ENCODE measurements around the gene GDF7. TPM values are rescaled to one million over a fixed set of nuclear protein-coding genes. Genes with fewer than 3 reads are reported as not detected.

Gene GDF7
- polyA plus RNA-seq, 1 of the 3 experiments (the other 2 are of a cell fraction): 0.02 TPM

DNA sequence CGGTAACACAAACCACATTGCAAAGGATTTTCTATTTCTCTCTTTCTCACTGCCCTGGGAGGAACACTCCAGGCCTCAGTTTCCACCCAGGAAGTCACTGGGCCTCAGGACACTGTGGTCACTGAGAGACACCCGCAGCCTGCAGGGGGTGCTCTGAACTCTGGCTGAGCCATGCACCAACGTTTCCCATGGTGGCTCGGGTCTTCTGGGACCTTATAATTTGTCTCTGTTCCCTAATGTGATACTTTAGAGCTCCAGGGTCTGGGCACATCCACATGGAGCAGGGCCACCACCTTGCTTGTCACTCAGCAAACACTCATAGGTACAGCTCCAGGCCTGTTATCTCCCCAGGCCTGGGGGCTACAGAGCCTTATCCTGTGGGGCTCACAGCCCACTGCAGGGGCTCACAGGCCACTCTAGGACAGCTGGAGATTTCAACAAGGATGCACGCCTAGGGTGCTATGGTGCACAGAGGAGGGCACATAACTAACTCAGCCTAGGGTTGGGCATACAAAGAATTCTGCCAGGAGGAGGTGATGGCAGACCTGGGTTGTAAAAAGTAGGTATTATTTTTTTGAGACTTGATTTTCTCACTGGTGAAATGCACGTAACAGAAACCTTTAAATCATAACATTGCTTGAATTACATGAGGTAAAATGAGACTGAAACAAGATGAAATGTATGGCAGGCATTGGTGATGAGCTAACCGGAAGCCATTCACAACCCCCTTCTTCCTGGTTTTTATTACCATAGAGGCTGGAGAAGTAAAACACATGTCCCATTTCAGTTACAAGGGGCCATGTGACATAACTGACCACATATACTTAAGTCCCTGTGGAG lies 13.0 kb upstream of the GDF7 start:
- CTCF ChIA-PET: interaction anchor here (1.0 to 9.8 kb wide), 12 partner anchors 8 to 390 kb away, joined by 3 to 137 read pairs (median 6); partner anchors contain the start of genes APOB and GDF7
- Histone ChIP-seq H3F3A (replicated peaks; ENCODE audit: insufficient read depth) (no peaks in the 10 kb centered on the region), H4K20me1 (ENCODE audit: insufficient read depth) (no peaks in the 10 kb centered on the region), H3K27me3 (ENCODE audit: insufficient read depth) (peaks cover 15% of the 10 kb centered on the region), H3K36me3 (replicated peaks in 1 of 2; ENCODE audit: control insufficient read depth in 1 of 2, insufficient read depth in 2 of 2, low read length in 1 of 2) (no peaks in the 10 kb centered on the region), H2AFZ (ENCODE audit: low read depth) (no peak overlapping the region), H3K79me2 (ENCODE audit: insufficient read depth) (no peaks in the 10 kb centered on the region), H3K9ac (no peak overlapping the region), H3K27ac (ENCODE audit: low read depth in 2 of 2, low read length in 1 of 2) (no peak overlapping the region), H3K4me3 (ENCODE audit: low read depth in 2 of 2, low read length in 1 of 2) (no peak overlapping the region), H3K9me3 (no peaks in the 10 kb centered on the region), H3K4me1 (ENCODE audit: control insufficient read depth in 1 of 2, insufficient read depth in 2 of 2, low read depth in 1 of 2, low read length in 1 of 2) (peaks cover 13 to 18% of the 10 kb centered on the region in 2 experiments; a peak in 2 of 4 replicates), H3K9me2 (no peaks in the 10 kb centered on the region), H3K4me2 (no peak overlapping the region)
- POLR2A ChIA-PET: no interaction called here
- TF ChIP-seq CHD2 (IDR thresholded peaks at IDR 0.05; ENCODE audit: low read length, partially characterized antibody): no peak
- no peak for TF ChIP-seq EZH2phosphoT487 (IDR thresholded peaks at IDR 0.05; ENCODE audit: borderline replicate concordance, low read depth)
- TF ChIP-seq, protein P1, sequence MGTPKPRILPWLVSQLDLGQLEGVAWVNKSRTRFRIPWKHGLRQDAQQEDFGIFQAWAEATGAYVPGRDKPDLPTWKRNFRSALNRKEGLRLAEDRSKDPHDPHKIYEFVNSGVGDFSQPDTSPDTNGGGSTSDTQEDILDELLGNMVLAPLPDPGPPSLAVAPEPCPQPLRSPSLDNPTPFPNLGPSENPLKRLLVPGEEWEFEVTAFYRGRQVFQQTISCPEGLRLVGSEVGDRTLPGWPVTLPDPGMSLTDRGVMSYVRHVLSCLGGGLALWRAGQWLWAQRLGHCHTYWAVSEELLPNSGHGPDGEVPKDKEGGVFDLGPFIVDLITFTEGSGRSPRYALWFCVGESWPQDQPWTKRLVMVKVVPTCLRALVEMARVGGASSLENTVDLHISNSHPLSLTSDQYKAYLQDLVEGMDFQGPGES (IDR thresholded peaks at IDR 0.05; ENCODE audit: low read depth, low read length): no peak
- no peak for DNase-seq
- 77% methylated on average over 7 of the region's 7 CpGs for WGBS (ENCODE audit: low lambda C conversion rate)

GRCh38 chr2:20654535-20654813 lies 12.5 kb upstream of the GDF7 start:
- Histone ChIP-seq H3K9me3 (no peaks in the 10 kb centered on the region), H3K4me1 (ENCODE audit: control insufficient read depth in 1 of 2, insufficient read depth in 2 of 2, low read depth in 1 of 2, low read length in 1 of 2) (peaks cover 10 to 17% of the 10 kb centered on the region in 2 experiments; a peak in 2 of 4 replicates), H3K9me2 (no peaks in the 10 kb centered on the region), H3K36me3 (replicated peaks in 1 of 2; ENCODE audit: control insufficient read depth in 1 of 2, insufficient read depth in 2 of 2, low read length in 1 of 2) (no peaks in the 10 kb centered on the region), H3K4me2 (no peak overlapping the region), H3K27ac (ENCODE audit: low read depth in 2 of 2, low read length in 1 of 2) (no peak overlapping the region), H2AFZ (ENCODE audit: low read depth) (no peak overlapping the region), H3K4me3 (ENCODE audit: low read depth in 2 of 2, low read length in 1 of 2) (no peak overlapping the region), H3F3A (replicated peaks; ENCODE audit: insufficient read depth) (no peaks in the 10 kb centered on the region), H3K27me3 (ENCODE audit: insufficient read depth) (peaks cover 20% of the 10 kb centered on the region), H3K9ac (no peak overlapping the region), H3K79me2 (ENCODE audit: insufficient read depth) (no peaks in the 10 kb centered on the region), H4K20me1 (ENCODE audit: insufficient read depth) (no peaks in the 10 kb centered on the region)
- DNase-seq: no peak
- POLR2A ChIA-PET: no interaction called here
- CTCF ChIA-PET: interaction anchor here (1.1 to 9.8 kb wide), 10 partner anchors 7 to 389 kb away, joined by 3 to 137 read pairs (median 10); partner anchors contain the start of genes APOB and GDF7
- TF ChIP-seq, protein P2, sequence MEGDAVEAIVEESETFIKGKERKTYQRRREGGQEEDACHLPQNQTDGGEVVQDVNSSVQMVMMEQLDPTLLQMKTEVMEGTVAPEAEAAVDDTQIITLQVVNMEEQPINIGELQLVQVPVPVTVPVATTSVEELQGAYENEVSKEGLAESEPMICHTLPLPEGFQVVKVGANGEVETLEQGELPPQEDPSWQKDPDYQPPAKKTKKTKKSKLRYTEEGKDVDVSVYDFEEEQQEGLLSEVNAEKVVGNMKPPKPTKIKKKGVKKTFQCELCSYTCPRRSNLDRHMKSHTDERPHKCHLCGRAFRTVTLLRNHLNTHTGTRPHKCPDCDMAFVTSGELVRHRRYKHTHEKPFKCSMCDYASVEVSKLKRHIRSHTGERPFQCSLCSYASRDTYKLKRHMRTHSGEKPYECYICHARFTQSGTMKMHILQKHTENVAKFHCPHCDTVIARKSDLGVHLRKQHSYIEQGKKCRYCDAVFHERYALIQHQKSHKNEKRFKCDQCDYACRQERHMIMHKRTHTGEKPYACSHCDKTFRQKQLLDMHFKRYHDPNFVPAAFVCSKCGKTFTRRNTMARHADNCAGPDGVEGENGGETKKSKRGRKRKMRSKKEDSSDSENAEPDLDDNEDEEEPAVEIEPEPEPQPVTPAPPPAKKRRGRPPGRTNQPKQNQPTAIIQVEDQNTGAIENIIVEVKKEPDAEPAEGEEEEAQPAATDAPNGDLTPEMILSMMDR (IDR thresholded peaks at IDR 0.05): no peak
- TF ChIP-seq YY1 (IDR thresholded peaks at IDR 0.05; ENCODE audit: low read depth) (no peak), RCOR1 (IDR thresholded peaks at IDR 0.05; ENCODE audit: low read length) (no peak), CHD2 (IDR thresholded peaks at IDR 0.05; ENCODE audit: low read length, partially characterized antibody) (no peak), FOXJ3 (CRISPR knock-in tag; IDR thresholded peaks at IDR 0.05) (no peak), JUND (IDR thresholded peaks at IDR 0.05) (no peak), POLR2AphosphoS5 (IDR thresholded peaks at IDR 0.05; ENCODE audit: low read depth, low read length) (no peak), MXI1 (IDR thresholded peaks at IDR 0.05; ENCODE audit: low read depth, low read length) (no peak)
- TF ChIP-seq, protein P3, sequence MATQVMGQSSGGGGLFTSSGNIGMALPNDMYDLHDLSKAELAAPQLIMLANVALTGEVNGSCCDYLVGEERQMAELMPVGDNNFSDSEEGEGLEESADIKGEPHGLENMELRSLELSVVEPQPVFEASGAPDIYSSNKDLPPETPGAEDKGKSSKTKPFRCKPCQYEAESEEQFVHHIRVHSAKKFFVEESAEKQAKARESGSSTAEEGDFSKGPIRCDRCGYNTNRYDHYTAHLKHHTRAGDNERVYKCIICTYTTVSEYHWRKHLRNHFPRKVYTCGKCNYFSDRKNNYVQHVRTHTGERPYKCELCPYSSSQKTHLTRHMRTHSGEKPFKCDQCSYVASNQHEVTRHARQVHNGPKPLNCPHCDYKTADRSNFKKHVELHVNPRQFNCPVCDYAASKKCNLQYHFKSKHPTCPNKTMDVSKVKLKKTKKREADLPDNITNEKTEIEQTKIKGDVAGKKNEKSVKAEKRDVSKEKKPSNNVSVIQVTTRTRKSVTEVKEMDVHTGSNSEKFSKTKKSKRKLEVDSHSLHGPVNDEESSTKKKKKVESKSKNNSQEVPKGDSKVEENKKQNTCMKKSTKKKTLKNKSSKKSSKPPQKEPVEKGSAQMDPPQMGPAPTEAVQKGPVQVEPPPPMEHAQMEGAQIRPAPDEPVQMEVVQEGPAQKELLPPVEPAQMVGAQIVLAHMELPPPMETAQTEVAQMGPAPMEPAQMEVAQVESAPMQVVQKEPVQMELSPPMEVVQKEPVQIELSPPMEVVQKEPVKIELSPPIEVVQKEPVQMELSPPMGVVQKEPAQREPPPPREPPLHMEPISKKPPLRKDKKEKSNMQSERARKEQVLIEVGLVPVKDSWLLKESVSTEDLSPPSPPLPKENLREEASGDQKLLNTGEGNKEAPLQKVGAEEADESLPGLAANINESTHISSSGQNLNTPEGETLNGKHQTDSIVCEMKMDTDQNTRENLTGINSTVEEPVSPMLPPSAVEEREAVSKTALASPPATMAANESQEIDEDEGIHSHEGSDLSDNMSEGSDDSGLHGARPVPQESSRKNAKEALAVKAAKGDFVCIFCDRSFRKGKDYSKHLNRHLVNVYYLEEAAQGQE (IDR thresholded peaks at IDR 0.05; ENCODE audit: low read depth, low read length): no peak
- TF ChIP-seq, protein P4, sequence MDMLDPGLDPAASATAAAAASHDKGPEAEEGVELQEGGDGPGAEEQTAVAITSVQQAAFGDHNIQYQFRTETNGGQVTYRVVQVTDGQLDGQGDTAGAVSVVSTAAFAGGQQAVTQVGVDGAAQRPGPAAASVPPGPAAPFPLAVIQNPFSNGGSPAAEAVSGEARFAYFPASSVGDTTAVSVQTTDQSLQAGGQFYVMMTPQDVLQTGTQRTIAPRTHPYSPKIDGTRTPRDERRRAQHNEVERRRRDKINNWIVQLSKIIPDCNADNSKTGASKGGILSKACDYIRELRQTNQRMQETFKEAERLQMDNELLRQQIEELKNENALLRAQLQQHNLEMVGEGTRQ (IDR thresholded peaks at IDR 0.05; ENCODE audit: borderline replicate concordance, low read depth, low read length): no peak
- WGBS (ENCODE audit: low lambda C conversion rate): 62% methylated on average over 2 of the region's 2 CpGs
